HUES6 (cell line): Measurements from ENCODE around the gene TRMT11.

ENCODE experiments used
- H3K27ac ChIP-seq: 2 replicates; pipeline ENCODE4 v1.7.0; 2013; ENCODE audit warnings: low read depth, mild to moderate bottlenecking, low read length, inconsistent platforms
- H3K27me3 ChIP-seq: 2 replicates; pipeline ENCODE4 v1.6.1; 2013; ENCODE audit warnings: low read length; ENCODE audit not compliant: control insufficient read depth, insufficient read depth
- H3K36me3 ChIP-seq: 2 replicates; pipeline ENCODE4 v1.6.1; 2013; ENCODE audit warnings: low read length; ENCODE audit not compliant: control insufficient read depth, insufficient read depth
- H3K4me1 ChIP-seq: 2 replicates; pipeline ENCODE4 v1.6.1; 2013; ENCODE audit warnings: low read length; ENCODE audit not compliant: control insufficient read depth, insufficient read depth
- H3K4me3 ChIP-seq: 2 replicates; pipeline ENCODE4 v1.5.1; 2013; ENCODE audit warnings: low read depth, low read length
- H3K9ac ChIP-seq: one replicate; pipeline ENCODE4 v1.6.1; 2013; ENCODE audit warnings: mild to moderate bottlenecking, low read length
- H3K9me3 ChIP-seq: 2 replicates; pipeline ENCODE4 v1.6.1; 2013; ENCODE audit warnings: low read depth, low read length; ENCODE audit not compliant: control insufficient read depth, insufficient read depth

TRMT11 gene

DNA sequence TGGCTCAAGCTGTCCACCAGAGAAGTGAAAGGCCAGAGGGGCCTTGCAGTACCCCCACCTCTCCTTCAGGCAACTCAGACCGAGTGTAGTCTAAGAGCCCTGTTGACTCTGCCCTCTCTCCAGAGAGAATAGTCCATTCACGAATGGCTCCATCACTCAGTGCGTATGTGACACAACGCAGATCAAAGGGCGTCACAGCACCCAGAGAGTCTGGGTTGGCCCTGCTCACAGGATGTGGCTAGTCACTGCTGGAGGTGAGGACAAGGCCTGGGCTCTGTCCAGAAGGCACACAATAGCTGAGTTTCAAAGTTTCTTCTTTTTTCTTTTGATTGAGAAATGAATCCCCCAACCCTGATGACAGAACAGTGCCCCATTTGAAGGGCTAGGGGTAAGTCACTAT lies 74.1 kb downstream of the TRMT11 start:
- Histone ChIP-seq H3K36me3 (no peaks in the 10 kb centered on the region), H3K9me3 (no peaks in the 10 kb centered on the region), H3K27ac (no peak overlapping the region)

DNA sequence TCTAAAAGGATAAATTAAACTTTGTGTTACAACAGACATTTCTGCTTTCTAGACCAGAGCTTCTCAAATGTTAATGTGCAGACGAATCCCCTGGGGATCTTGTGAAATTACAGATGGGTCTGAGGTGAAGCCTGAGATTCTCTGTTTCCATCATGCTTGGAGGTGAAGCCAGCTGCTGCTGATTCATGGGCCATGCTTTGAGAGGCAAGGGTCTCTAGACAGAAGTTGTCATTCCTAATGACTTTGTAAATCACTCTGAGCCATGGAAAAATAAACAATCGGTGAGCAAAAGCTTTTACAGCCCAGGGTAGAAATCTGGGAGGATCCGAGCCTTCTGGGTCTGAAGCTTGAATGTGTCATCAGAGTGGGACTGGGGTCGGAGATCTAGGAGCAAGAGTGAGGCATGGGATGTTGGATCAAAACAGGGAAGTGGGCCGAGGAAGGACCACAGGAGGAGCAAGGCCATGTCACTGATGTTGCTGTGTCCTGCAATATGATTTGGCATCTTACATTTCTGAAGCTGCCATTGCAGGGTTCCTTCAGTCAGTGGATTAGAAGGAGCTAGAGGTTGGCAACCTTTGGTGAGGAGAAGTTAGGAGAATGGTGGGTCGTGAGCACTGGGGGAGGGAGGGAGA lies 77.3 kb downstream of the TRMT11 start:
- no peaks in the 10 kb centered on the region for H3K36me3 ChIP-seq
- H3K4me3 ChIP-seq, result no peak overlapping the region
- H3K27ac ChIP-seq, result peak overlapping the region; percentile 29; the same call in 1 of the 2 replicates
- no peak overlapping the region for H3K9ac ChIP-seq
- no peaks in the 10 kb centered on the region for H3K9me3 ChIP-seq
- H3K27me3 ChIP-seq, result no peaks in the 10 kb centered on the region
- H3K4me1 ChIP-seq, result peaks cover 10% of the 10 kb centered on the region; the same call in 1 of the 2 replicates

More for the DNA sequence above, 74.1 kb downstream of the TRMT11 start:
- Histone ChIP-seq H3K27me3 (no peaks in the 10 kb centered on the region), H3K4me1 (peaks cover 10% of the 10 kb centered on the region; the same call in 1 of the 2 replicates), H3K9ac (no peak overlapping the region), H3K4me3 (no peak overlapping the region)

DNA sequence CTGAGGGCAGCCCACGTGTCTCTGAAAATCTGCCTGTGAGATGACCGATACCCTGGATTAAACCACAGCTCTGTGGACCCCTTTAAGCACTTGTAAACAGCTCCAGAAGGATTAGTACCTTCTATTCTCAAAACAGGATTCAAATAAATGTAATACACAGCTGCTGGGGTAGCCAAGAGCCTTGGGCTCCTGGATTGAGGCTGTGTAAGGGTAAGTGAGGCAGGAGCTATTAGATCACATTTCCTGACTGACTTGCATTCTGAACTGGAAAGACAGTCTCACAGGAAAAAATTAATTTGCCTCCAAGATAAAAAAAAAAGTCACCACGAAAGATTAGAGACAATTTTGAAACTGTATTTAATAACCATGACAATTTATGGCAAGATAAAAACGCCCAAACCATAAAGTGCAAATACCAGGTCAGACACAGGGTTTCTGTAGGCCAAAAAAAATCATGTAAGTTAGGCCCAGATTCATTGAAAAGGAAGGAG lies 78.0 kb downstream of the TRMT11 start:
- Histone ChIP-seq H3K36me3 (no peaks in the 10 kb centered on the region), H3K9me3 (no peaks in the 10 kb centered on the region), H3K4me3 (no peak overlapping the region), H3K27ac (no peak overlapping the region), H3K9ac (no peak overlapping the region), H3K4me1 (peaks cover 10% of the 10 kb centered on the region; the same call in 1 of the 2 replicates), H3K27me3 (no peaks in the 10 kb centered on the region)

DNA sequence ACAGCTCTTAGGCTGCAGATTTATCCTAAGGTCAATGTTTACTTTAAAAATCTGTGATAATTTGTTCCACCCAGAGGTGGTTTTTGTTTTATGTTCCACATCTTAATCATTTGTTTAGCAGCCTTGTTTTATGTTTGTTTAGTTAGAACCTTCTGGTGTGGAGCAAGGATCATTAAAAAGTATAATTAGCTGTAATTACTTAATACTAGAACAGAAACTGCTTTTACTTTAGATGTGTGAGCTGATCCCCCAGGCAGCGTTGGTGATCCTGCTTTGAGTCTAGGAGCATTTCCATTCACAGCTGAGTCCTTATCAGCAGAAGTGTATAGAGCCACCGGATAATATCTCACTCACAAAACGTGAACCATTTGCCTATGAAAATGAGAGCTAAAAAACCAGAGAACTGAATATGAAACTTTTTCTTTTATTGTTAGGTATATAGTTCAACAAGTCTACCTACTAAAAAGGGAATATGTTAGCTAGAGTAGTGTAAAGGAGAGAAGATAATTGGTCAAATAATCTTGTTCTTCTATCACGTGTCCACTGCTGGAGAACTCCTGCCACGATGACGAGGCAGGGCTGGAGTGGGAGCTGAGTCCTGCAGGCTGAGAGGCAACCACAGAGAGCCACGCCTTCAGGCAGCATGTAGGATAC lies 78.5 kb downstream of the TRMT11 start:
- no peaks in the 10 kb centered on the region for H3K9me3 ChIP-seq

DNA sequence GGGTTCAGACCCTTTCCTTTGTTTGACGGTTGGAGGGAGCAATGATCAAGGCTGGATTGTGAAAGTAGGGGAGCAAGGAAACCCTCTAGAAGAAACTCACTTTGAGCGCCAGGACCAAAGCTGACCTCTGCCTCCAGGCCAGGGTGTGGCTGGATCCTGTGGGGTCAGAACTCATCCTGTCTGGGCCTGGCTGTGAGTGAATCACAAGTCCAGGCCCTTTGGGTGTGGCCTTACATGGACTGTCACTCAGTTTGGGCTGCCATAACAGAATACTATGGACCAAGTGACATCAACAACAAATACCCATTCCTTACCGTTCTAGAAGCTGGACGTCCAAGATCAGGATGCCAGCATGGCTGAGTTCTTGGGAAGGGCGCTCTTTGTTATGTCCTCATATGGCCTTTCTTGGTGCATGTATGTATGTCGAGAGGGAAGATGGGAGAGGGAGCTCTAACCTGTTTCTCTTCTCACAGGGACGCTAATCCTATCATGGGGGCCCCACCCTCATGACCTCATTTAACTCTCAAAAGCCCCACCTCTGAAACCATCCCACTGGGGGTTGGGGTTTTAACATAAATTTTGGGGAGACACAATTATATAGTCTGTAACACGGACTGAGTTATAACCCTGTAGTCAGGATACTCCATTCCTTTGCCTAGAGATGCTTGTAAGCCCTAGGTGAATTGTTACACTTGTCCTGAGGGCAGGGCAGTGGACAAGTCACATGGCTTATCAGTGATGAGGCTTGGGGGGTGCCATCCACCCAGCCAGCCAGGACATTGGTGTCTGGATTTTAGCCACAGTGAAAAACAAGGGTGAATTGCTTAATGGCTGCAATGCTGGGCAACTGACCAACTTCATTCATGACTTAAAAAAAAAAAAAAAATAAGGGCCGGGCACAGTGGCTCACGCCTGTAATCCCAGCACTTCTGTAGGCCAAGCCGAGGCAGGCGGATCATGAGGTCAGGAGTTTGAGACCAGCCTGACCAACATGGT lies 80.0 kb downstream of the TRMT11 start:
- H3K36me3 ChIP-seq, result no peaks in the 10 kb centered on the region
- H3K4me1 ChIP-seq, result peaks cover 10% of the 10 kb centered on the region; the same call in 1 of the 2 replicates
- H3K27ac ChIP-seq, result no peak overlapping the region
- no peaks in the 10 kb centered on the region for H3K27me3 ChIP-seq
- H3K9ac ChIP-seq, result no peak overlapping the region
- no peaks in the 10 kb centered on the region for H3K9me3 ChIP-seq
- H3K4me3 ChIP-seq, result no peak overlapping the region

More for the DNA sequence above, 78.5 kb downstream of the TRMT11 start:
- H3K27ac ChIP-seq, result no peak overlapping the region
- peaks cover 10% of the 10 kb centered on the region; the same call in 1 of the 2 replicates for H3K4me1 ChIP-seq
- H3K9ac ChIP-seq, result no peak overlapping the region
- H3K27me3 ChIP-seq, result no peaks in the 10 kb centered on the region
- no peak overlapping the region for H3K4me3 ChIP-seq
- H3K36me3 ChIP-seq, result no peaks in the 10 kb centered on the region

DNA sequence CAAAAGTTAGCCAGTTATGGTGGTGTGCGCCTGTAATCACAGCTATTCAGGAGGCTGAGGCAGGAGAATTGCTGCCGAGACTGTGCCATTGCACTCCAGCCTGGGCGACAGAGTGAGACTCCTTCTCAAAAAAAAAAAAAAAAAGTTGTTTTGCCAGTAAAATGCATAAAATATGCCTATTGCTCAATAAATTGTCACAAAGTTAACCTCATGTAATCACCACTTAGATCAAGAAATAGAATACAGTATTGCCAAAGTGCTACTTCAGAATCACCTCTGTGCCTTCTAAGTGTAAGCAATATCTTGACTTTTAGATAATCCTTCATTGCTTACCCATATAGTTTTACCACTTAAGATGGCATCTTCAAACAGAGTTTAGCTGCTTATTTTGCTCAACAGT lies 80.7 kb downstream of the TRMT11 start:
- no peaks in the 10 kb centered on the region for H3K36me3 ChIP-seq
- no peak overlapping the region for H3K27ac ChIP-seq
- no peak overlapping the region for H3K9ac ChIP-seq
- no peaks in the 10 kb centered on the region for H3K9me3 ChIP-seq
- H3K4me1 ChIP-seq, result peaks cover 10% of the 10 kb centered on the region; the same call in 1 of the 2 replicates
- no peaks in the 10 kb centered on the region for H3K27me3 ChIP-seq
- no peak overlapping the region for H3K4me3 ChIP-seq

DNA sequence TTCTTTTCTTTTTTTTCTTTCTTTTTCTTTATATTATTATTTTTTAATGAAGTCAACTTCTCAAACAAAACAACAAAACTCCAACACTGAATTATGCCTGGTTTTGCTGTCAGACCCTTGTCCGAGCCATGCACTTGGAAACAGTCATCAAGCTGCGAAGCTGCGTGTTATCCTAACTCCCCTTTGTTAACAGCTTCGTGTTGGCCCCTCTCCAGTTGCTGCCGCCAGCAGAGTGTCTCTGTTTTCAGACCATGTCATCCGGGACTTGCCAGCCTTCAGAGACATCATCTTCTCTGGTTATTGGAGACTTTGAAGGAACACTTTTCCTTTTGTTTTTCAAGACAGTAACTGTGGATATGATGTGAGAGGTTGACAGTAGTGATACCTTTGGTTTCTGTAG lies 83.1 kb downstream of the TRMT11 start:
- Histone ChIP-seq H3K4me3 (no peak overlapping the region), H3K27ac (no peak overlapping the region), H3K9me3 (no peaks in the 10 kb centered on the region), H3K9ac (no peak overlapping the region), H3K27me3 (no peaks in the 10 kb centered on the region), H3K36me3 (no peaks in the 10 kb centered on the region), H3K4me1 (no peaks in the 10 kb centered on the region)

DNA sequence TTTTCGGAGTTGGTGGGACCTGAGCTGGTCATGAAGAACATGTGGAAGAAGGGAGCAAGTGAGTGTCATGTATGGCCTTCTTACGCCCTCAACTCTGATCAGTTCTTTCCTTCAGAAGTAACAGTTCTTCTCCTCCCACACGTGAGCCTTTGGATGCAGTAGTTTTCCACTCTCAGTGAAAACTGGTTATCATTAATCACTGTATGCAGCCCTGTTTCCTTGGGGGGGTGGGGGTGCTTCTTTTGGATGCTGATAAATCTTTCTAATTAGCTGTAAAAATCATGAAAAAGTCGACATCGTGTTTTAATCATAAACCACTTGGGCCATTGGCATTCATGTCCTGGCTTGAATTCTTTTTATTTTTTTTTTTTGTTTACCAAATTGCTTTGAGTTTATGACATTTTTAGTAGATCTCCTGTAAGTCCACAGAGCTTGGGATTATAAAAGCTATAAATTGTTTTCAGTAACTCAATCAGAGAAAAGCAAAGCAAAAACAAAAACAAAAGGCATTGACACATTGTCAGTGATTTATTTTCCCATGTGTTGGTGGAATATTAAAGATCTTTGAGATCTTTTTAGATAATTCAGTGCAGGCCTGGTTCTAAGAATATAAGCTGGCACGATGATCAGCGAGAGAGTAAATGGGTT lies 84.8 kb downstream of the TRMT11 start:
- no peak overlapping the region for H3K27ac ChIP-seq
- H3K9me3 ChIP-seq, result no peaks in the 10 kb centered on the region
- no peaks in the 10 kb centered on the region for H3K36me3 ChIP-seq

DNA sequence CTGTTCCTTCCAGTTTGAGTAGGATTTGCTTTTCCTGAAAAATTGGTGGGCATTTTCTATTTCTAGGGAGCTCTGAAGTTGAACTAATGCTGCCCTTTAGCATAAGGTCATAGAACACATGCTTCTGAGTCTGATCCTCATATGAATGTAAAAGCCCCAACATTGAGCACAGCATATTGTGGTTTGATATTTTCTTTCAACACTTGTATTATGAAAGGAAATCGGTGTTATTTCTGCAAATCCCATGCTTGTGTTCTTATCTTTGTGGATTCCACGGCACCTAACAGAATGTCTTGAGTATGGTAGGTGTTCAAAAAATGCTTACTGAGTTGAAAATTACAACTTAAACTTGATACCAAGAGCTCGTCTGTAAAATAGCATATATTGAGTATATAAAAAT lies 85.8 kb downstream of the TRMT11 start:
- H3K36me3 ChIP-seq, result no peaks in the 10 kb centered on the region

More for the DNA sequence above, 84.8 kb downstream of the TRMT11 start:
- Histone ChIP-seq H3K4me3 (no peak overlapping the region), H3K27me3 (no peaks in the 10 kb centered on the region), H3K4me1 (peaks cover 4% of the 10 kb centered on the region; the same call in 1 of the 2 replicates), H3K9ac (no peak overlapping the region)

DNA sequence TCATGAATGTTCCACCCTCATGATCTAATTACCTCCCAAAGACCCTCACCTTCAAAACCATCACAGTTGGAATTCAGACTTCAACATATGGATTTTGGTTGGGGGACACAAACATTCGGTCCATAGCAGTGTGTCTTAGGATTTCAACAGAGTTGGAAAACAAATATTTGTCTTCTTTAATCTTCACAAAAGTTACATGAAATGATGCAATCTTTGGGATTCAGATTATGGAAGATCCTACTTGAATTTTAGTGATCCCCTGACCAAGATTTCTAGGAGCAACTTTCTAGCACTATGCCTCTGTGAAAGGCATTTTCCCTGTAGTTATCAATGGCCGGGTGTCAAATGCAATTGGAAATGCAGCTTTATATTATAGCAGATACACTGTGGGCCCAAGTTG lies 86.5 kb downstream of the TRMT11 start:
- Histone ChIP-seq H3K36me3 (no peaks in the 10 kb centered on the region), H3K27me3 (no peaks in the 10 kb centered on the region), H3K9ac (no peak overlapping the region), H3K9me3 (no peaks in the 10 kb centered on the region), H3K27ac (no peak overlapping the region), H3K4me3 (no peak overlapping the region), H3K4me1 (peaks cover 4% of the 10 kb centered on the region; the same call in 1 of the 2 replicates)

More for the DNA sequence above, 85.8 kb downstream of the TRMT11 start:
- no peak overlapping the region for H3K4me3 ChIP-seq
- H3K27ac ChIP-seq, result no peak overlapping the region
- H3K9me3 ChIP-seq, result no peaks in the 10 kb centered on the region
- H3K9ac ChIP-seq, result no peak overlapping the region
- H3K4me1 ChIP-seq, result peaks cover 4% of the 10 kb centered on the region; the same call in 1 of the 2 replicates
- H3K27me3 ChIP-seq, result no peaks in the 10 kb centered on the region
